GM19395 (cell line): ENCODE results near the gene TMCC2.

Experiments
- ATAC-seq: cut with Tn5 transposase; IDR thresholded peaks from one replicate; pipeline ENCODE4 v1.9.1; 2021; ENCODE audit warnings: mild to moderate bottlenecking, moderate library complexity; ENCODE audit not compliant: unreplicated experiment

Gene TMCC2

GRCh38 chr1:205258261-205258691 lies 30.5 kb downstream of the TMCC2 start:
- ATAC-seq = no peak

DNA sequence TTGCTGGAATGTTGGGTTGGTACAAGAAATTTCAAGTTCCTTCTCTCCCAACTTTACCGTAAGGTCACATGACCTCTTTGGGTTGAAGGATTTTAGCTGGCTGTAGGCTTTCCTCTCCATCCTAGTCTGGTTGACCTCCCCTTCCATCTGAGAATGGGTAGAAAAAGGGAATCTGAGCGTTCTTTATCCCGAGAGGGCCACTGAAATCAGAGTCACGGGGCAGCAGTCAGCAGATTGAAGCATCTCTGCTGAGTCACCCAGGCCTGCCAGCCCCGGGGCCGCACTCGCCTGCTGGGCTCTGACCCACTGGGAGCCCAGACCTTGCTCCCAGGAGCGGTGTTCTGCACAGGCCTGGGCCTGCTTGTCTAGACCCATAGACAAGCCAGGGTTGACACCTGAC lies 31.0 kb downstream of the TMCC2 start:
- no peak for ATAC-seq

DNA sequence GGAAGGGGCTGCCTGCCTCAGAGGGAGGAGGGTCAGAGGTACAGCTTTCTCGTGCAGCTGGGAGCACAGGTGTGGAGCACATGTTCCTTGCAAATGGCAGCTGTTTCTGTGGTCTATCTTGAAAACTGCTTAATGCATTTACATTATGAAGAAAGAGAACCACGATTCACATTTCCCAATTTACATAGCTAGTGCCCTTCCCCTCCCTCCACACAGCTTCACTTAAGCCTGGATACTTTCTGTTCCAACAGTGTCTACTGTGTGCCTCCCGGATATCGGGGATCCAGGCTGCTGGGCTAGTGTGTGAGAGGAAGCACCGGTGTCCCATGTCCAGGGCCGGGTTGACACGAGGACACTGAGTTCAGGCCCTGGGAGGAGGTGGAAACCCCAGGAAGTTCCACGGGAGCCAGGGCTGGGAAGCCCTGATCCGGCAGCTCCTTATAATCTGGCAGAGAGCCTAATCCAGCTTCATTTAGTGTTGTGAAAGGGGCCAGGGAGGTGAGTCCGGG lies 31.6 kb downstream of the TMCC2 start:
- no peak for ATAC-seq

GRCh38 chr1:205259998-205260397 lies 32.3 kb downstream of the TMCC2 start:
- ATAC-seq = no peak

DNA sequence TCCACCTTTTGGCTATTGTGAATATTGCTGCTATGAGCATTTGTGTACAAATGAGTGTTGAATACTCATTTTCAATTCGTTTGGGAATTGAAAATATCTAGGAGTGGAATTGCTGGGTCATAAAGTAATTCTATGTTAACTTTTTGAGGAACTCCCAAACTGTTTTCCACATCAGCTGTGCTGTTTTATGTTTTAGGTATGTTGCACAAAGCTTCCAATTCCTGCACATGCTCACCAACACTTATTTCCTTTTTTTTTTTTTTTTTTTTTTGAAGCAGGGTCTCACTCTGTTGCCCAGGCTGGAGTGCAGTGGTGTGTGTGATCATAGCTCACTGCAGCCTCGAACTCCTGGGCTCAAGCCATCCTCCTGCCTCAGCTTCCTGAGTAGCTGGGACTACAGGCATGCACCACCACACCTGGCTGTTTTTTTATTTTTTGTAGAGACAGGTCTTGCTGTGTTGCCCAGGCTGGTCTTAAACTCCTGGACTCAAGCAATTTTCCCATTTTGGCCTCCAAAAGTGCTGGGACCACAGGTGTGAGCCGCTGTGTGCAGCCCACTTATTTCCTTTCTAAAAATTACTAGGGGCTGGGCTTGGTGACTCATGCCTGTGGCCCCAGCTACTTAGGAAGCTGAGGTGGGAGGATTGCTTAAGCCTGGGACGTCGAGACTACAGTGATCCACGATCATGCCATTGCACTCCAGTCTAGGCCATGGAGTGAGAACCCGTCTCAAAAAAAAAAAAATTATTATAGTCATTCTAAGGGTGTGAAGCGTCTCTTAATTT lies 33.4 kb downstream of the TMCC2 start:
- no peak for ATAC-seq

DNA sequence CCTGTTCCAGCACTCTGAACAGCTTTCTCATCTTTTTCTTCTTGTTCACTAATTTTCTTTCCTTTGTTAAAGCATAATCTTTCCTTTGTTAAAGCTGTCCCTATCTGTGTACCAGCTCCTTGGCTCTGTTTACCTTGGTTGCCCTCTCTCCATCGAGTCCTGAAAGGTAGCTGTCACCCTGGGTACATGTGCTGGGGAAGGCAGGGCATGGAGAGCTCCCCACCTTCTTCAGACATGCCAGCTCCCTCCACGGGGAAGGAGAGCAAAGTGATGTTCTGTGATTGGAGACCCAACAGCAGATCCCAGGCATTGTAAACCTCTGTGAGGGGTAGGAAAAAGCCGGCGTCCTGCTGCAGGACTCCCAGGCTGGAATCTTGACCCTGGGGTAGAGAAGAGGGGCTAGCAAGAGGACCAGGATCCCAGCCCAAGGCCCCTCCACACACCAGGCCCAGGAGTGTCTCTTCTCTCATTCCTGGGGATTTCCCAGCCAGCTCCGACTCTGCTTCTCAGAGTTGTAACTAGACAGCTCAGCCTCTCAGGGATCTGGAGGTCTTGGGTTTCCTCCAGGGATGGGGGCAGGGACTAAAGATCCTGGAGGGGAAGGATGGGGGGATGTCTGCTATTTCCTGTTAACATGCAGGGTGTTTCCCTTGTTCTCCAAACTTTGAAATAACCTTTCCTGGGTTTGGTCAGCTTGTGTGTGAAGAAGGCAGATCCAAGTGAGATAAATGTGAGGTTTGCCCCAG lies 34.4 kb downstream of the TMCC2 start:
- ATAC-seq = no peak

DNA sequence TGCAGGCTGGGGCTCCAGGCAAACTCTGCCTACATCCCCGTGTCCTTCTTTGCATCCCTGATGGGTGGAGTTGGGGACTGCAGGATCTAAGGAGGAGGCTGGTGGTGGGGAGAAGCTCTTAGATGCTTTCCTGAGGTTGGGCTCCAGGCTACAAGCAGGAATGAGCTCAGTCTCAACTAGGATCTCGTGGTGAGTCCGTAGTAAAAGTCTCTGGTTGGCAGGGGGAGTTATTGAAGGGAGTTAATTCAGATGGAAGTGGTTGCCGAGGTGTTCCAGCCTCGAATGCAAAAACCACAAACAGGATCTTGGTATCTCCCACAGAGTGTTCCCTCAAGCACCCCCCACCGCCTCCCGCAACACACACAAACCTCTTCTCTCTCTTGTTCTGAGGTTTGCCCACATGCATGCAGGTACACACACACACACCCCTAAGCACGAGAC lies 35.0 kb downstream of the TMCC2 start:
- ATAC-seq = no peak

DNA sequence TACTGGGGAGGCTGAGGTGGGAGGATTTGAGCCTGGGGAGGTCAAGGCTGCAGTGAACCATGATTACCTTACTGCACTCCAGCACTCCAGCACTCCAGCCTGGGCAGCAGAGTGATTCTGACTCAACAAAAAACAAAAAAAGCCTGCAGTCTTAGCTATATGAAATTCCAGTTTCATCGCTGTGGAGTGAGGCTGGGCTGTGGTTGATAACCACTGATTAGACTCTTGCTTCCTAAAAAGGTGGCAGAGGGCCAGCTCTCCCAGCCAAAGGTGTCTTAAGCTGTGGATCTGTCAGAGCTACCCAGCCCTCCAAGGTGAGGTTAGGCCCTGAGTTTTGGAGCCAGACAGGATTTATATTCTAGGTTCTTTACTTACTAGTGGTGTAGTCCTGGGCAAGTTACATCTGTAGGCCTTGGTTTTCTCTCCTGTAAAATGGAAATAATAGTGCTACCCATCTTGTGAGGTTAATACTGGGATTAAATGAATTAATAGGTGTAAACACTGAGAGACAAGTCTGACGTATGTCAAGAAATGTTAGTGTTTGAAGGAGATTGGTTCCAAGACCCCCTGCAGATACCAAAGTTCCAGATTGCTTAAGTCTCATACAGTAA lies 35.9 kb downstream of the TMCC2 start:
- ATAC-seq = no peak

- ATAC-seq = no peak
These were observed 39.0 kb downstream of the TMCC2 start for GRCh38 chr1:205266611-205267305.

DNA sequence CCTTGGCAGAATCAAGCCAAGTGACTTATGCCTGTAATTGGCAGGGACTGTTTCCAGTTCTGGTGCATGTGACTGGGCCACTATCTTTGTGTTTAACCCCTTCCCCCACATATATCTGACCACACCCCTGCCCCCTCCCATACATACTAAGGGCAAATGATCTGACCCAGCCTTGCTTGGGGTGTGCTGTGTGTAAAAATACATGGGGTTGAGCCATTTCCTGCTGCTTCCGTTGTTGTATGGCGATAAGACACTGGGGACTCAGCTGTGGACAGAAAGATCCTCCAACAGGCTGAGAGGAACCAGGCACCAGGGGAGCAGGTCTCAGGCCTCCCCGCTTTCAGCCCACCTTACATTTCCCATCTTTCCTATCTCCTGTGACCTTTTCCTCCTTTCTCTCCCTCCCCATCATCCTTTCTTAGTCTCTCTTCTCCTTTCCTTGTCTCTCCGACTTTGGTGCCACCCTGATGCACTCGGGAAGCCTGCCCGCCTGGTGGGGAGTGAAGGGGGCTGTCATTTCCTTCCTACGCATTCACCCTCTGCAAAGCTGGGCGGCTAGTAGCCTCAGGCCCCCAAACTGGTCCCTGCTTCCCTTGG lies 39.7 kb downstream of the TMCC2 start:
- ATAC-seq = no peak

DNA sequence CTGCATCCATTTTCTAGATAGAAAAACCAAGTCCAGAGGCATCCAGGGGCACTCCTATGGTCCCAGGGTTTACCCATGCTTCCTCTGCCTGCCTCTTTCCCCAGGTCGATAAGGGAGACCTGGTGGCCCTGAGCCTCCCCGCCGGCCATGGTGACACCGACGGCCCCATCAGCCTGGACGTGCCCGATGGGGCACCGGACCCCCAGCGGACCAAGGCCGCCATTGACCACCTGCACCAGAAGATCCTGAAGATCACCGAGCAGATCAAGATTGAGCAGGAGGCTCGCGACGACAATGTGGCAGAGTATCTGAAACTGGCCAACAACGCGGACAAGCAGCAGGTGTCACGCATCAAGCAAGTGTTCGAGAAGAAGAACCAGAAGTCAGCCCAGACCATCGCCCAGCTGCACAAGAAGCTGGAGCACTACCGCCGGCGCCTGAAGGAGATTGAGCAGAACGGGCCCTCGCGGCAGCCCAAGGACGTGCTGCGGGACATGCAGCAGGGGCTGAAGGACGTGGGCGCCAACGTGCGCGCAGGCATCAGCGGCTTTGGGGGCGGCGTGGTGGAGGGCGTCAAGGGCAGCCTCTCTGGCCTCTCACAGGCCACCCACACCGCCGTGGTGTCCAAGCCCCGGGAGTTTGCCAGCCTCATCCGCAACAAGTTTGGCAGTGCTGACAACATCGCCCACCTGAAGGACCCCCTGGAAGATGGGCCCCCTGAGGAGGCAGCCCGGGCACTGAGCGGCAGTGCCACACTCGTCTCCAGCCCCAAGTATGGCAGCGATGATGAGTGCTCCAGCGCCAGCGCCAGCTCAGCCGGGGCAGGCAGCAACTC lies 41.3 kb downstream of the TMCC2 start:
- no peak for ATAC-seq

DNA sequence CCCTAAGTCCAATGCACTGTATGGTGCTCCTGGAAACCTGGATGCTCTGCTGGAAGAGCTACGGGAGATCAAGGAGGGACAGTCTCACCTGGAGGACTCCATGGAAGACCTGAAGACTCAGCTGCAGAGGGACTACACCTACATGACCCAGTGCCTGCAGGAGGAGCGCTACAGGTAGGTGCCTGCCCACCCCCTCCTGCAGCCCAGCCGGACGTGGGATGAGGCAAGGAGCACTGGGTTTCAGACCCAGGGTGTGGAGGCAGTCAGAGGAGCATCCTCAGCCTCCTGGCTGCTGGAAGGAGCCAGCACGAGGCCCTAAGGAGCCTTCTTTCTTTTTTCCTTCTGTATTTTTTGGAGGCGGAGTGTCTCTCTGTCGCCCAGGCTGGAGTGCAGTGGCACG lies 42.0 kb downstream of the TMCC2 start:
- no peak for ATAC-seq

DNA sequence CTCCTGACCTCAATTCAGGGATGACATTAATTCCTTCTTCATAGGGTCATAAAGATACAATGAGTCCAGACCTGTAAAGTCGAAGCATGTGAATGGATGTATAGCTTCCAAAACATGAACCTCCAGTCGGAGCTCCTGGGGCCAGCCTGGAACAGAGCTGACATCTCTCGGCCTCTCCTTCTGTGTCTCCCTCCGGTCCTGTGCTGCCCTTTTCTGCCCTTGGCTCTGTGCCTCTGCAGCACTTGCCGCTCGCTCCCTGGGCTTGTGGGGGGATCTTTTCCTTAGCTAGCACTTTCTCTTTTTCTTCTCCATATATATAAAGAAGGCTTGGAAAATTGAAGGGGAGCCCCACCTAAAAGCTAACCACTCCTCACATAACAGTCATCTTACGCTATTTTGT lies 42.5 kb downstream of the TMCC2 start:
- ATAC-seq = no peak

DNA sequence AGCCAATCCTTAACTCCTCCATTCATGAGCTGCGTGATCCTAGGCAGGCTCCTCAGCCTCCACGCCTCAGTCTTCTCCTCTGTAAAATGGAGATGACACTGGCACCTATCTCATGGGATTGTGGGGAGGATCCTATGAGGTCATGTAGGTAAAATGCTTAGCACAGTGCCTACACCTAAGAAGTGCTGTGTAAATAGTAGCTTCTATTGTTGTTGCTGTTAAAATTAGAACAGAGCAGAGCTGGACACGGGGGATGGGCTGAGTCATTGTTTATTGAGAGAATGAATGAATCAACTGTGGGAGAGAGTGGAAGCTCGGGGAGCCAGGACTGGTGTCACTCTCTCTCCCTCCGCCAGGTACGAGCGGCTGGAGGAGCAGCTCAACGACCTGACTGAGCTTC lies 43.0 kb downstream of the TMCC2 start:
- no peak for ATAC-seq

DNA sequence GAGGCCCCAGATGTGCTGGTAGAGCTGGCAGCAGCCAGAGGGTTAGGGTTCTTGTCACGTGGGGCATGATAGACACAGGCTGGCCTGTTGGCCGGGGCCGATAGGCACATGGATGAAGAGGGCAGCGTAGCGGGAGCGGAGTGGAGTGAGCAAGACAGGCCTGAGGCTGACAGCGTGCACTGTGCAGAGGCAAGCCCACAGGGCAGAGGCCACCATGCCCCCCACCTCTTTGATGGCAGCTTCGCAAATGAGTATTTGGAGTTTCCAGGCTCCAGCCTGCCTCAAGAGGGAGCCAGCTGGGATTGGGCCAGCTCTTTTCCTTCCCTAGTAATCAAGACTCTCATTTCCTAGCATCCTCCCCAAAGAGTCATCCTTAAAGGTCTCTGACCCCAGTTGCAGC lies 43.5 kb downstream of the TMCC2 start:
- no peak for ATAC-seq

GRCh38 chr1:205271745-205272144 lies 44.0 kb downstream of the TMCC2 start:
- no peak for ATAC-seq

DNA sequence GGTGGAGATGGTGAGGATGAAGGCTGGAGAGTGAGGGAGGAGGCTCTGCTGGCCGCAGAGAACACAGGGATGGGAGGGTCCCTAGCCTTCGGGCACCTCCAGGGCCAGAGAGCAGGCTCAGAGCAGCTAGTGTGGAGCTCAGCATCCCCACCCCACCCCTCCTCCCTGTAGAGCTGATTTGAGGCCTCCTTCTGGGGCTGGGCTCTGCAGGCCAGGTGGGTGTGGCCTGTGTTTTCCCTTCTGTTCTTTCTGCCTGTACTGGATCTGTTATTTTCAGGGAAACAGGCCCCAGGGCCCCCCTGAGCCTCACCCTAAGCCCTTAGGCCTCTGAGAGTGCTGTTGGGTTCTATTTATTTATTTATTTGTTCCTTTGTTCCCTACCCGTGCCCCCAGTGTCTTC lies 44.8 kb downstream of the TMCC2 start:
- ATAC-seq = no peak

DNA sequence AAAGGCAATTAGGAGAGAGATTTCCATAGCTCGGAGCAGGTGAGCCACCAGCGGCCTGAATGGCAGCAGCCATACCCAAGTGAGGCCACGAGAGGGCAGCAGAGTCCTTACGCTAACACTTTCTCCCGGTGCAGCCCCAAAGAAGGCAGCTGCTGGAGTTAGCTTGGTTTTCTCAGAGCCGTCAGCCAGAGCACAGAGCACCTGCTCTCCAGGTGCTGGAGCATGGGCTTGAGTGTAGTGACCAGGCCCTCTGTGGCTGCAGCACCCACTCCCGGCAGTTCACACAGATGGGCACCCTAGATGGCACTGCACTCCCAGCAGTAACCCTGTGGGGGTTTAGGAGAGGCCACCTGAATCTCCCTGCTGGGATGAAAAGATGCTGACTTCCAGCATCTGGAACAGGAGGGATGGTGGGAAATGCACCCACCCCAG lies 45.8 kb downstream of the TMCC2 start:
- ATAC-seq = peak; percentile 79

- no peak for ATAC-seq
These were observed 46.4 kb downstream of the TMCC2 start for GRCh38 chr1:205274041-205274691.
